ENCODE measurements around the gene PECR.

DNA sequence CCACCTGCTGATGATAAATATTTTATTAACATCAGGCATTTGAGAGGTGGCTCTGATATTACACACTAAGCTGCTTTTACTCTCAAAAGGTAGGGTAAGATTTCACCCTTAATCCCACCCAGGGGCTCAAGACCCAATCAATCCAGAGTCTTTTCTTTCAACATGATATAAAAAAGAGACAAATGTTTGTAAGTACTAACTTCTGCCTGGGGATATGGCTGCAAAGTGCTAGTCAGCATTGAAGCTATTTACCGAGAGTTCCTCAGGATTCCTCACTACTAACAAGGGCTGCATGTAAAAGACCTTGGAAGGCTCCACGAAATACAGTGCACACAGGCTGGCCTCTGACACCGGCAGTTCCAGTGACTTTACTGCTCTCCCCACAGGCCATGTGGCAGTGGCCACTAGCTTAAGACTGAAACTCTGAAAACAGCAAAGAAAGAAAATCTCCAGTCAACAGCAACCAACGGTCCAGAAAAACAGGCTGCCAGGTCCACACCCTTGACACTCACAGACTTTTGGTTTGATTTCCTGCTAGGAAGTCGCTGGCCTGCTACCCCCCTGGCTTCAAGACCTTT, 79.4 kb downstream of the PECR start:
- TF ChIP-seq, protein P1, sequence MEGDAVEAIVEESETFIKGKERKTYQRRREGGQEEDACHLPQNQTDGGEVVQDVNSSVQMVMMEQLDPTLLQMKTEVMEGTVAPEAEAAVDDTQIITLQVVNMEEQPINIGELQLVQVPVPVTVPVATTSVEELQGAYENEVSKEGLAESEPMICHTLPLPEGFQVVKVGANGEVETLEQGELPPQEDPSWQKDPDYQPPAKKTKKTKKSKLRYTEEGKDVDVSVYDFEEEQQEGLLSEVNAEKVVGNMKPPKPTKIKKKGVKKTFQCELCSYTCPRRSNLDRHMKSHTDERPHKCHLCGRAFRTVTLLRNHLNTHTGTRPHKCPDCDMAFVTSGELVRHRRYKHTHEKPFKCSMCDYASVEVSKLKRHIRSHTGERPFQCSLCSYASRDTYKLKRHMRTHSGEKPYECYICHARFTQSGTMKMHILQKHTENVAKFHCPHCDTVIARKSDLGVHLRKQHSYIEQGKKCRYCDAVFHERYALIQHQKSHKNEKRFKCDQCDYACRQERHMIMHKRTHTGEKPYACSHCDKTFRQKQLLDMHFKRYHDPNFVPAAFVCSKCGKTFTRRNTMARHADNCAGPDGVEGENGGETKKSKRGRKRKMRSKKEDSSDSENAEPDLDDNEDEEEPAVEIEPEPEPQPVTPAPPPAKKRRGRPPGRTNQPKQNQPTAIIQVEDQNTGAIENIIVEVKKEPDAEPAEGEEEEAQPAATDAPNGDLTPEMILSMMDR (IDR thresholded peaks at IDR 0.05; ENCODE audit: borderline replicate concordance, extremely low read depth, low read length, poor library complexity, severe bottlenecking), result no peak
- TF ChIP-seq EZH2 (IDR thresholded peaks at IDR 0.05; ENCODE audit: borderline replicate concordance, low read depth, low read length, severe bottlenecking), result no peak
